ENCODE results near the gene SMIM35.

DNA sequence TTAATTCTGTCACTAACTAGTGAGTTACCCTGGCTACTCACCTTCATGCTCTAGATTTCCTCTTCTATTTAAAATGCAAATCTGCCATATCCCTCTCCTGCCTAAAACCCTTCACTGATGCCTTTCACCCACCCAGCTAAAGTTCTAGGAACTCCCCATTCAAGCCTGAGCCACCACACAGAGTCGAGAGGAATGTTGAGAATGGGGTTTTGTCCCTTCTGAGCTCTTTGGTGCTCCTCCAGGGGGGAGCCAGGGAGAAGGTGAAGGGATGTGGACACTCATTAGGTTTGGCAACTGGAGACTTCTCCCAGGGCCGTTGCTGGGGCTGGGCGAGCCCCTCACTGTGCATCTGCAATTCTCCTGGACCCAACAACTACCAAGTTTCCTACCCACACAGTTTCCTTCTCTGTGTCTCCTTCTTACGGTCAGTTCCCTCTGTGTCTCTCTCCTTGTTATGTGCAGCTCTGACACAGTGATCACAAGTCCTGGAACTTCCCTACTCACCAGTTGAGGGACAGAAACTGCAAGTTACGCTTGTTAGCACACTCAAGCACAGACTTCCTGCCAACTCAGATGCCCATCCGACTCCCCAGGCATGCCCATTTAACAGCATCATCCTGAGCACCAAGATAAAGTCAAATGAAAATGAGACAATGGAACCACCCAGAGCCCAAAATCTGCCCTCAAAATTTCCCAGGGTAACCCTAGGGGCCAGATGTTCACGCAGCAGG, 107.1 kb downstream of the SMIM35 start:
- TF ChIP-seq, protein P1, sequence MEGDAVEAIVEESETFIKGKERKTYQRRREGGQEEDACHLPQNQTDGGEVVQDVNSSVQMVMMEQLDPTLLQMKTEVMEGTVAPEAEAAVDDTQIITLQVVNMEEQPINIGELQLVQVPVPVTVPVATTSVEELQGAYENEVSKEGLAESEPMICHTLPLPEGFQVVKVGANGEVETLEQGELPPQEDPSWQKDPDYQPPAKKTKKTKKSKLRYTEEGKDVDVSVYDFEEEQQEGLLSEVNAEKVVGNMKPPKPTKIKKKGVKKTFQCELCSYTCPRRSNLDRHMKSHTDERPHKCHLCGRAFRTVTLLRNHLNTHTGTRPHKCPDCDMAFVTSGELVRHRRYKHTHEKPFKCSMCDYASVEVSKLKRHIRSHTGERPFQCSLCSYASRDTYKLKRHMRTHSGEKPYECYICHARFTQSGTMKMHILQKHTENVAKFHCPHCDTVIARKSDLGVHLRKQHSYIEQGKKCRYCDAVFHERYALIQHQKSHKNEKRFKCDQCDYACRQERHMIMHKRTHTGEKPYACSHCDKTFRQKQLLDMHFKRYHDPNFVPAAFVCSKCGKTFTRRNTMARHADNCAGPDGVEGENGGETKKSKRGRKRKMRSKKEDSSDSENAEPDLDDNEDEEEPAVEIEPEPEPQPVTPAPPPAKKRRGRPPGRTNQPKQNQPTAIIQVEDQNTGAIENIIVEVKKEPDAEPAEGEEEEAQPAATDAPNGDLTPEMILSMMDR (IDR thresholded peaks at IDR 0.05; ENCODE audit: extremely low read depth in 1 of 2, insufficient read depth in 1 of 2, low read depth in 1 of 2, low read length in 2 of 2) = no peak
- TF ChIP-seq POLR2AphosphoS5 (IDR thresholded peaks at IDR 0.05; ENCODE audit: insufficient read depth, low read depth, low read length) = no peak
- TF ChIP-seq POLR2A (IDR thresholded peaks at IDR 0.05; ENCODE audit: low read depth, low read length) = no peak
- no peak for TF ChIP-seq JUN (IDR thresholded peaks at IDR 0.05; ENCODE audit: borderline replicate concordance, insufficient read depth, insufficient read length, low read depth)
- no peak for TF ChIP-seq EZH2 (IDR thresholded peaks at IDR 0.05; ENCODE audit: borderline replicate concordance, low read depth, low read length, severe bottlenecking)
- TF ChIP-seq, protein P2, sequence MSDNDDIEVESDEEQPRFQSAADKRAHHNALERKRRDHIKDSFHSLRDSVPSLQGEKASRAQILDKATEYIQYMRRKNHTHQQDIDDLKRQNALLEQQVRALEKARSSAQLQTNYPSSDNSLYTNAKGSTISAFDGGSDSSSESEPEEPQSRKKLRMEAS (IDR thresholded peaks at IDR 0.05; ENCODE audit: insufficient read depth, insufficient read length) = no peak

Measured in endothelial cell of umbilical vein (primary cell).